HCEC 1CT (cell line): ENCODE measurements around the gene TMEM272.
"Not testable (repeated sequence)": the region's sequence is repeated elsewhere in the genome, so short reads cannot be mapped to it uniquely, and the experiment has no call there.

ENCODE experiments used
- DNase-seq: peaks from one replicate; pipeline ENCODE4 v3.0.0-alpha.2; 2017

The TMEM272 gene

GRCh38 chr13:51824712-51825111 is 20.3 kb downstream of the TMEM272 start:
- DNase-seq, result not testable (repeated sequence)

- DNase-seq, result no peak
These were observed 21.1 kb downstream of the TMEM272 start for GRCh38 chr13:51823863-51824262.

DNA sequence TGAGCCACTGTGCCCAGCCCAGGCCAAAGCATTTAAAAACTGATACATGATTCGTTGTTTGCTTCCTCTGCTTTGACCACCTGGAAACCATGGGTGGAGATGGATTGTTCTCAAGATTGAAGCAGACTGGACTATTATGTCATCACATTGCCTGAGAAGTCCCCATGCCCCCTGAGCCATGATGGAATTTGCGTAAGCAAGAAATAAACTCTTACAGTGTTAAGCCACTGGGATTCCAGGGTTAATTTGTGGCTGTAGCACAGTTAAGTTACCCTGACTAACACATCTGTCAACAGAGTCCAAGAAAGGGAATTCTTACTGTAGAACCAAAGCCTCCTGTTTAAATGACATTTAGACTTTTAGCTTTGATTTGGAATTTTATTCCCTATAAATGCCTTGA is 21.6 kb downstream of the TMEM272 start:
- DNase-seq, result no peak

DNA sequence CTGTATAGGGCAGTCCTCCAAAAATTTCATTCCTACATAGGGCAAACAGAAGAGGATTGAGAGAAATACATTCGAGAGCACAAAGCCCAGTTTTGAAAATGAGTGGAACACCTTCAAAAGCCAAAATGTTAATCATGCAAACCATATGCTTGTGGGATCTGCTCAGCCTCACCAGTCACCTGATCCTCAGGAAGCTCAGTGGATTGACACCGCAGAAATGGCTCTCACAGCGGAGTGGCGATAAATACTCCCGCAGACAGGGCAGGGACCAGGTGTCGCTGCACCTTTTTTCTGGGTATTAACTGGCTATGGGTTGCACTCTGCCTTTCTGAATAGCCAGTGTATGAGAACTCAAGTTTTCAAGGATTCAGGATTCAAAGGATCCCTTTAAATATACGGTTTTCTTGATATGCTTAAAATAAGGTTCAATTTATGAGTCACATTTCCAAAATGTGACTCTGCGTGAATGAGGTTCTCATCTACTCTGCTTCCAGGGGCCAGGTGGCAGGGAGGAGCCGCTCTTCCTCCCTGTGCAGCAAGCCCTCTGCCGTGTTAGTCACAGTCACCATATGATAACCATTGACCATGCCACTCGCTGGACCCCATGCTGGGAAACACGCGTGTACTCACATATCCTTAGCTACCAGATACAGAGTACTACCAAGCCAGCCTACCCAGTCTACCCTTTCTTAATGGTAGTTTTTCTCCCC is 22.7 kb downstream of the TMEM272 start:
- DNase-seq, result no peak

GRCh38 chr13:51821606-51822005 is 23.4 kb downstream of the TMEM272 start:
- no peak for DNase-seq

DNA sequence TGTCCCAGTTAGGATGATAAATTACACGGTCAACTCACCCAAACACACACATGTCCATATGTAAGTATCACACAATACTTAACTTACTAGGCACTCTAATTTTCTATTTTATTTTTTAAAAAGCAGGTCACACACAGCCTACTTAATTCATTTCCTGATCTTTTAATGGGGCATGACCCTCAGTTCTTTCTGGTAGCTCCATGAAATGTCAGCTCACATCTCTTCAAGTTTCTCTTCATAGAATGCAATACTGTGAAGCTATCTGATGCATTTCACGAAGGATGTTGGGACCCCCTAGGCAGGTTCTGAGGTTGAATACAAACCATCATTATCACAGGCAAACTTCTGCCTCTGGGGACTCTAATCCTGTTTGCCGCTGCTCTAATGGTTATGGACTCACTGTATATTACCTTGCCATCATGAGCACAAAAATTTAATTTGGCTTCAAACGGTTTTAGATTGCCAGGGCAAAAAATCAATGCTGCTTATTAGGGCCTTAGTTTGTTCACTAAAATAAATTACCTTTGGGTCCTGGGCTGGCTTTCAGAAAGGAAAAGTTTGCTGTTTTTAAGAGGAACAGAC is 24.9 kb downstream of the TMEM272 start:
- peak; percentile 9 for DNase-seq

DNA sequence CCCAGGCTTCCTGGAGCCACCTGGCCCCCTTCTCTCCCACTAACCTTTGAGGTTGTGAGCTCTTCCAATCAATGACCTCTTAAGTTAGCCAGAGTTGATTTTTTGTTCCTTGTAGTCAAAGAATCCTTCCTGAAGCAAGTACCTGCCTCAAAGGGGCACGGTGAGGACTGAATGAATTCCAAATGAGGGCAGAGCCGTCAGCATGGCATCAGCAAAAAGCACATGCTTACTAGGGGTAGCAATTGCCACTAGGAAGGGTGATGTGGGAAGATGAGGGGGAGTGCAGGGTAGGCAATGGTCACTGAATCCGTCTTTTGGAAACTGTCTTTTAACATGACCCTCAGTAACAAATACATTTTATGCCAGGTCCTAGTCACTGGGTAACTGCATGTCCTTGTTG is 25.4 kb downstream of the TMEM272 start:
- DNase-seq, result no peak

DNA sequence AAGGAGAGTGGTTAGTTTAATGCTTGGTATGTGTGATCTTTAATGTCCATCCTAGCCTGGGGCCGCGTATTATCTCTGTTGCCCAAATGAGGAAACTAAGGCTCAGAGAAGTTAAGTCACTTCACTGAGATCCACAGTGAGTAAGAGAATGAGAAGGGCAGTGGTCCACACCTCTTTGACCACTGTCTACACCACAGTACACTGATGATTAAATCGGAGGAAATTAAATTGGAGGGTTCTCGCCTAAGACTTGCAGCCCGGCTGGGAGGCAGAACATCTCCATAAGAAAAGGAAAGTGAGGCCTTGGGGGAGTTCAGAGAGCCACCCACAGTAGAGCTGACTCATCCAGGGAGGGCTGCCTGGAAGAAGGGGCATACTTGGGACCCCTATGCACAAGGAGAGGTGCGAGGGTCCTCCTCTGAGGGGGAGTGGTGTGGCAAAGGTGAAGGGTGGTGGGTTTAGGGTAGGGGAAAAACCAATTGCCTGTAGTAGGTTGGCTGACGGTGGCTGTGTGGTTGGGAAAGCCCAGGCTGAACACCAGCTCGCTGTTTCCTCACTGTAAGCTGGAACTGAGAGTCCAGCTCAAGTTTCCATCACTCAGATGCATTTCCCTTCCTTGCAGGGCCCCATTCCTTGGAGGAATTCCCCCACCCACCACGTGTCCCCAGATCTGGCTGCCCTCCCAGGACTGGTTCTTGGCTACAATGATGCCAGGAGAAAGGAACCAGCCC is 26.0 kb downstream of the TMEM272 start:
- DNase-seq, result no peak

DNA sequence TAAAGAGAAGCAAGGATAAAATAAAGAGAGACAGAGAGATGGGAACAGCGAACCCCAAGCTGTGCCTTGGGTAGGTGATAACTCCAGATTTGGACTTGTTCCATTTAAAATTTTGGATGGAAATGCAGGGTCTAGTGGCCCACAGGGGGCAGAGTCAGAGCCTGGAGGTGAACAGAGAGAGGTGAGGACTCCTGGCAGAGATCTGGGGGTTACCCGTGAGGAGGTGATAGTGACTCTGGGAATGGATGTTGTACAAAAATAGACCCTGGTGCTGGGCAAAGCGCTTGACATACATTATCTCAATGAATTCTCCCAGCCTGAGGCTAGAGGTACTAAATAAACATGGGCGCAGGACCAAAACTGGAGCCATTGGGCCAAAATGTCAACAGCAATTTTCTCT is 26.7 kb downstream of the TMEM272 start:
- DNase-seq, result no peak

DNA sequence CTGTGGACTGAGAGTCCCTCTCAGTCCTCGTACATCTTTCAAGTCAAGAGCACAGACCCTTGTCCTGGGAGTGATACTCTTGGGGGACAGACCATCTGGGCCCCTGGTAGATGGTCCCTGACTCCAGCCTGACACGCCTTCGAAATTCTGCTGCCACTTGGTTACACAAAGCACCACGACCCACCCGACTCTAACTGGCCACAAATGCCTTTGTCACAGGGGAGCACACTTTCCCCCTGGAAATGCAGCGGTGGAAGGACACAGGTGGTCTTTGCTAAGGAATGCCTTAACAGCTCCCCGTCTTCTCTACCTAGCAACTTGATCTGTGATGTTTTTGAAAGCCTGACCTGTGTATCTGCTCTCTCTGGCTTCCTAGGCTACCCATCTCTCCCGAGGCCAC is 27.3 kb downstream of the TMEM272 start:
- DNase-seq, result no peak

GRCh38 chr13:51816604-51817249 is 28.2 kb downstream of the TMEM272 start:
- no peak for DNase-seq

DNA sequence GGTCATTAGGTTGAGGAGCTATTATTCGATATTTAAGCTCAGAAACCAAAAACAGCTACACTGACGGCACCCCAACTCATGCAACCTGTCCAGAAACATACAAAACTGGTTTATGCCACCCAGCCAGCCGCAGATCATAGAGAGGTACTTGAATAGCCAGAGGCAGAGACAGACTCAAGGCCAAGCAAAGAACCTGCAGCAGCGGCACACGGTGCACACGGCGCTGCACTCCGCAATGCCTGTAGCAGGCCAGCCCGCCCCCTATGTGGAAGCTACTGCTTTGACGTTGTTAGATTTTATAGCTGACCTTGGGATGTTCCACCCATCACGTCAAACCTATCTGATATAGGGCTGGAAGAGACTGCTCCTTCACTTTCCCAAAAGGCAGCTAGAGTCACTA is 29.1 kb downstream of the TMEM272 start:
- no peak for DNase-seq

DNA sequence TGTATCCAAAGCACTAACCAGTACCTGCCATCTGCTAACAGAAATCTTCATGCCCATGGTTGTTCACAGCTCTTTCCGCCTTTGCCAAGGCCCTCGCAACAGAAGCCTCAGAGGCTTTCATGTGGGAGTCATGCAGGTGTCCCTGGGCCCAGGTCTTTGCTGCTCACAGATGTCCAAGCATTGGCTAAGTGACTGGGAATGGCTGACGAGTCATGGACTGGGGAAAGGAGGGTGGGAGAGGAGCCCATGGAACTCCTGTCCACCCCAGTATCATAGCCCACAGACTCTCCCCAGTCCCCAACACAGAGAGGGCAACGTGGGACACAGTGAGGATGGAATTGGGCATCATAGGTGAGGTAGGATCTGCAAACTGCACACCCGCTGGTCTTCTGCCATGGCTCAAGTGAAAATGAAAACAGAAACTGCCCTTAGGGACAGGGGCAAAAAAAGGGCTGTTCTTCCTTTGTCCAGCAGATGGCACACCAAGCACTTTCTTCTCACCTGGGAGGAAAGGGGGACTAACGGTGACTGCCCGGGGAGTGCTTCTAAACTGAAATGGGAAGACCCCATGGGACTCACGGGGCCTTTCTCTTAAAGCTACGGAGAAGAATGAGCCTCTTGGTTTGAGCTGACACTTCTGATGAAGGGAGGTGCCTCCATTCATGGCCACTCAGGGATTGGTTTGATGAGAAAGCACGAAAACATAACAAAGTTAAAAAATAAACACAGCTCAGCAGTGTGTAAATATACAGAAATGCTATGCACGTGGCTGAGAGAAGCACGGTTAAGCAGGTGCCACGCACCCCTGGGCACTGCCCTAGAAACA is 29.9 kb downstream of the TMEM272 start:
- peak; percentile 43 for DNase-seq

DNA sequence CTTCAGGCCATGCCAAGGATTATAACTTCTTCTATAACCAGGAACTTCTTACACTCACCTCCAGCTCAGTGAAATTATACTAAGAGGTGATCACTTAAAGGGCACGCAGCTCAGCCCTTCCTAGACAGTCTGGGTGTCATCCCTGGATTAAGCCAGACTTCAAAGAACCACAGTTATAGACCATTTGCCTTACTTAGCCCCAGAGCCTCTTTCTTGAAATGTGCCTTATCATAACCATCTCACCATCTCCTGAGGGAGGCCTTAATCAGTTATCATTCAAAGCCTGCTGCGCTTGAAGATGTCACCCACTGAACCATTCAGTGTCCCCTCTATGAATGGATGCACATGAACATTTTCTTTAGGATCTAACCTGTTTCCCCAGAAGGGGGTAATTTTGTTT is 30.9 kb downstream of the TMEM272 start:
- no peak for DNase-seq

GRCh38 chr13:51811920-51812451 is 33.0 kb downstream of the TMEM272 start:
- no peak for DNase-seq

DNA sequence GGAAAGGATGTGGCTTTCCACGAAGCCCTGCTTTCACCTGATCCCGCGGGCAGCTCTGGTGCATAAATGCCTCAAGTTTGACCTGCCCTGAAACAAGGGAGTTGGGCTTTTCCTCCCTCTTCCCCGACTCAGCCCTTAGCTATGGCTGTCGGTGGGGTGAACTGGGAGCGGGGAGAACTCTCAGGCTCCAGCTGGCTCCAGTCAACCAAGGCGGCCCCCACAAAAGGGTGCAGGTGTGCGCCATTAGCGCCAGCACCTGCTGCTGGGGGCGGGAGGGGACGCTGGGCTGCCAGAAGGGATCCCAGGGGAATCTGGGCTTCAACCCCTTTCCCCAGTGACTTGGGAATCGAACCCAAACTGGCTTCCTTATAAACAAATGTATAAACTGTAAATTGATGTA is 33.9 kb downstream of the TMEM272 start:
- DNase-seq, result no peak

- no peak for DNase-seq
These were observed 36.2 kb downstream of the TMEM272 start for GRCh38 chr13:51808811-51809210.

DNA sequence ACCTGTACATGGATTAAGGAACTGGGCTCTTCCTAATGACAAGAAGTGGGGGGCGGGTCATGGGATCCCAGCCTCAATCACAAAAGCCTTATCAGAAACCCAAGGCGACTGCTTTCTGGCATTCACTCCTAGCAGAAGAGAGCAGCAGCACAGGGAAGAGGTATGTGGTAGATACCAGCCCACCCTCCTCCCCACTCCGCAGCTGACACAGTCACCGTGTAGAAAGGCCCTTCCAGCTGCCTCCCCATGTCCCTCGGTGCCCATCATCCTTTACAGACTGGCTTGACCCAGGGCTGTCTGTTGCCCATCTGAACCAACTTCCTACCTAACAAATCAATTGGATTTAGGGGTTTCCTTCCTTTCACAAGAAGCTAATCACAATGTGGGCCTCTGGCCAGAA is 37.9 kb downstream of the TMEM272 start:
- DNase-seq, result no peak

DNA sequence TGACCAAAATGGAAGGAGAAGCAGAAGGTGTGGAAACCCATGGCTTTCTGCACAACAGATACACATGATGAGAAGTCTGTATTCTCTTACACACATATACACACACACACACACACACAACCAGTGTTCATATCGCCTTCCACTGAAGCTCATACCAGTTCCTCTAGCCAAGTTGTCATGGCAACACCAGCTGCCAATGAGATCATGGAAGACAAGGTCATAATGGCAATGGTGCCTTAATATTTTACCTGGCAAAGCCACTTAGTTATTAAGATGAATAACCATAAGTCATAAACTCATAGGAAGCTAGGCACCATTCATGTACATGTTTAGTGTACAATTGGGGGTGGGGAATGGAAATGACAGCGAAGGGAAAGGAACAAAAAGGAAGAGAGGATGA is 38.4 kb downstream of the TMEM272 start:
- DNase-seq, result no peak

DNA sequence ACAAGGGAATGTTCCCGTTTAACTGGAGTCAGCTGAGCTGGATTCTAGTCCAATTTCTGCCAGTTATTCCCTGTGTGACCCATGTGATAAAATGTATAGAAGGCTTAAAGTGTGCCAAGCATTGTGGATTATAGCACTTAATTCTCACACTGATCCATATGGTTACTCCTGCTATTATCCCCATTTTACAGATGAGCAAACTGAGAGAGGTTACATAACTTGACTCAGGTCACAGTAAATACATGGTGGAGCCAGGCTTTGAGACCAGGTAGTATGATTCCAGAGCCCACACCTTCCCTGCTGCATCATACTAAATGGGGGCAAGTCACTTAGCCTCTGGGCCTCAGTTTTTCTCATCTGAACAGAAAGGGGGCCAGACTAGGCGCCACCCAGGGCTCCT is 39.1 kb downstream of the TMEM272 start:
- no peak for DNase-seq

DNA sequence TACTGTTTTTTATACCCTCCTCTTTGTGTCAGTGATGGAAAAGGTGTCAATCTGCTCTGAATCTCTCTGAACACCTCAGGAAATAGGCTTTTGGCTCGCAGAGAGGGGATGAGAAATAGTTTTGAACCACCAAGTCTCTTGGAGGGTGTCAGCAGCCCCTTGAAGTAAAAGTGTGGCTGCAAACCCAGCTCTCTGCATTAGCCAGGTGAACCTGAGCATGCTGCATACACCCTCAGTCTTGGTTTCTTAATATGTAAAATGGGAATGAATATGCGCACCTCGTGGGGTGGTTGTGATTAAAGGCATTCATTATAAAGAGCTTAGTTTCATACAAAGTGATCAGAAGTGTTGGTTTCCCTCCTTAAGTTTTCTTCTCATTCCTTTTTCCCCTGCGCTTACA is 39.7 kb downstream of the TMEM272 start:
- DNase-seq, result no peak

DNA sequence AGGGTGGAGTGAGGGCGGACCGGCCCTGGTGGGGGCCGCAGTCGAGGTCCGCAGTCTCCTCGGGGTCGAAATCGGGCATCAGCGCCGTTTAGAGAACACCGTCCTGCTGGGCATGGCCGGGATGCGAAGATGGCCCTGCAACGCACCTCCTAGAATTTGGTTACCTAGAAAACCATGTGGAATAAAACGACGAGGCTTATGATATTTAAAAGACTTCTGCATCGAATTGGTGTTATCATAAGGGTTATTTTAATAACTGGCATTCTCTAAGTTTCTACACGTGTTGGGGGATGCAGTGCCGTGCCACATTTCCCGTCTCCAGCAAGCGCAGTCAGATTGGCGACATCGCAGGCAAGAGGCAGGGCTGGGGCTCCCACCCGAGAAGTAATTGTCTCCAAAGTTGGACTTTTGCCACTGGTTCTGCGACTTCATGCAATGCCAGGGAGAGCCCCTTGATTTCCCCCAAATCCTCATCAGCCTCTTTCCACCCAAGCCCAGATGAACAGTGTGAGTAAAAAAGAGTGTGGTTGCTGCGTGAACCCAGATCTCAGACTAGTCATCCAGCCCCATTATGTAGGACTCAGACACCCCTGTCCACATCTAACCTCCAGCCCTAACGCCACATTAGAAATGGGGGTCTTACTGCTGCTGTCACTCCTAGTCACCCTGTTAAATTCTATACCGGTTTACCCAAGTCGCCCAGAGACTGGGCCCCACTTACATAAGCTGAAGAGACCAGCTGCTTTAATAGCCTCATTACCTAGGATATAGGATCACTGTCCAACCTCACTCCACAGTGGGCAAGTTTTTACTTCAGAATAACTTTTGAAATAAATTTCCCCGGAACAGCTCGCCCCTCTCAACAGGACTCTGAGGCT is 40.4 kb downstream of the TMEM272 start:
- DNase-seq, result no peak
